ENCODE results near the gene USP4. TPM values are rescaled to one million over a fixed set of nuclear protein-coding genes. Genes with fewer than 3 reads are reported as not detected.
A peak's percentile ranks its signal among the peaks of the same experiment; 100 is the strongest.
"Not testable (repeated sequence)": the region's sequence is repeated elsewhere in the genome, so short reads cannot be mapped to it uniquely, and the experiment has no call there.

USP4 gene
- total RNA-seq, 1 donor from 2014 or later = 55.0 TPM

DNA sequence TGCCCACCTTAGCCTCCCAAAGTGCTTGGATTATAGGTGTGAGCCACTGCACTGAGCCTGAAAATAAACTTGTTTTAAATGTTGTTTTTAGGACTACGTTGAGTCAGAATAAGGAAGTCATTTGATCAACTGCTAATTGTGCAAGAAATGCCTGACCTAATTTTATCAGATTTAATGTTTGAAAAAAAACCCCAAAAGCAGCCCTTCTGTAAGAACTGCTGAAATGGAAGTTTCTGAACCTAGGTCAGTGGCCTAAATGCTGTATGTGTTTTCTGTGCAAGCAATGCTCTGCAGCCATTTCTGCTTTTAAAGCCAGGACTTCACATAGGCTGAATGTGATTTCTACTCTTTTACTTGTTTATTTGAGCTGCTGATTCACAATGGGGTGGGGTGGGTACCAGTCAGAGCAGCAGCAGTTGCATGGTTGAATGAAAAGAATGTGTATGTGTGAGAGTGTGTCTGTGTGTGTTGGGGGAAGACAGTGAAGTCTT, 11.7 kb upstream of the USP4 start:
- no peaks in the 10 kb centered on the region for H3K9me3 Mint-ChIP-seq (ENCODE audit: unreplicated experiment)
- H3K36me3 Mint-ChIP-seq (ENCODE audit: low read depth, unreplicated experiment) = peaks cover 11% of the 10 kb centered on the region
- no peak overlapping the region for H3K27ac Mint-ChIP-seq (ENCODE audit: unreplicated experiment)
- peaks cover 13% of the 10 kb centered on the region for H3K27me3 Mint-ChIP-seq (ENCODE audit: unreplicated experiment)
- peak overlapping the region; percentile 11 for H3K4me3 Mint-ChIP-seq (ENCODE audit: unreplicated experiment)
- TF ChIP-seq, protein P1, sequence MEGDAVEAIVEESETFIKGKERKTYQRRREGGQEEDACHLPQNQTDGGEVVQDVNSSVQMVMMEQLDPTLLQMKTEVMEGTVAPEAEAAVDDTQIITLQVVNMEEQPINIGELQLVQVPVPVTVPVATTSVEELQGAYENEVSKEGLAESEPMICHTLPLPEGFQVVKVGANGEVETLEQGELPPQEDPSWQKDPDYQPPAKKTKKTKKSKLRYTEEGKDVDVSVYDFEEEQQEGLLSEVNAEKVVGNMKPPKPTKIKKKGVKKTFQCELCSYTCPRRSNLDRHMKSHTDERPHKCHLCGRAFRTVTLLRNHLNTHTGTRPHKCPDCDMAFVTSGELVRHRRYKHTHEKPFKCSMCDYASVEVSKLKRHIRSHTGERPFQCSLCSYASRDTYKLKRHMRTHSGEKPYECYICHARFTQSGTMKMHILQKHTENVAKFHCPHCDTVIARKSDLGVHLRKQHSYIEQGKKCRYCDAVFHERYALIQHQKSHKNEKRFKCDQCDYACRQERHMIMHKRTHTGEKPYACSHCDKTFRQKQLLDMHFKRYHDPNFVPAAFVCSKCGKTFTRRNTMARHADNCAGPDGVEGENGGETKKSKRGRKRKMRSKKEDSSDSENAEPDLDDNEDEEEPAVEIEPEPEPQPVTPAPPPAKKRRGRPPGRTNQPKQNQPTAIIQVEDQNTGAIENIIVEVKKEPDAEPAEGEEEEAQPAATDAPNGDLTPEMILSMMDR (IDR thresholded peaks at IDR 0.05; ENCODE audit: unreplicated experiment) = no peak
- H3K4me1 Mint-ChIP-seq (ENCODE audit: unreplicated experiment) = peaks cover 40% of the 10 kb centered on the region
- no peak for DNase-seq (ENCODE audit: low spot score)

DNA sequence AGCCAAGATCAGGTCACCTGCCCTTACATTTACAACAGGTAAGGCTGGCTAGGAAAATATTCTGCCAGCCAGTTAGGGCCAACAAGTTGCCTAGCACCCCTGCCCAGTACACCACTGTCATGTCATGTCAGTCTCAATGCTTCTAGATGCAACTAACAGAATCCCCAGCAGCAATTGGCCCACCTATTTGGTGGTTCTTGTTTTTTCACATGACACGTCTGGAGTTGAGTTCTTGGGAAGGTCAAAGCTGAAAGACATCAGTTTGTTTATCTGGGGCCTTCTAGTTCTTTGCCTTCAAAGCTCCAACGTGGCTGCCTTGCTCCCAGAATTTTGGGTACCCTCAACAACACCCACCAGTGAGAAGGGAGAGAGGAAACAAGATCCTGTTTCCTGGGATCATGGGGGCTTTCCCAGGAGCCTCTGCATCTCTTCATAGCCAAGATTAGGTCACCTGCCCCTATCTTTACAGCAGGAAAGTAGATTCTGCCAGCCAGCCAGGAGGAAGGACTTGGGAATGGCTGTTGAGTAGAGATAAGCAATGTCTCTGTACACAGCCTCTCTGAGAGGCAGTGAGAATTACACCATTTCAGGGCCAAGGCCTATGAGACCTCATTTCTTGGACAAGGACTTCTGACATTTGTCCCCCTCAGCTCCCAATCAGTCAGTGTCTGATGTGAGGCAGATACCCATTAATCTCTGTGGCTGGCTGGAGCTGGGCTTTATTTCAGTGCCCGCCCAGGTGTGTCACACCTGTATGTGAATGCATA, 9.7 kb upstream of the USP4 start:
- peak overlapping the region; percentile 75 for H3K27ac Mint-ChIP-seq (ENCODE audit: unreplicated experiment)
- H3K4me3 Mint-ChIP-seq (ENCODE audit: unreplicated experiment) = no peak overlapping the region
- peaks cover 8% of the 10 kb centered on the region for H3K27me3 Mint-ChIP-seq (ENCODE audit: unreplicated experiment)
- TF ChIP-seq, protein P1 (IDR thresholded peaks at IDR 0.05; ENCODE audit: unreplicated experiment) = no peak
- no peaks in the 10 kb centered on the region for H3K9me3 Mint-ChIP-seq (ENCODE audit: unreplicated experiment)
- H3K4me1 Mint-ChIP-seq (ENCODE audit: unreplicated experiment) = peaks cover 40% of the 10 kb centered on the region
- no peak for DNase-seq (ENCODE audit: low spot score)
- peaks cover 5% of the 10 kb centered on the region for H3K36me3 Mint-ChIP-seq (ENCODE audit: low read depth, unreplicated experiment)

DNA sequence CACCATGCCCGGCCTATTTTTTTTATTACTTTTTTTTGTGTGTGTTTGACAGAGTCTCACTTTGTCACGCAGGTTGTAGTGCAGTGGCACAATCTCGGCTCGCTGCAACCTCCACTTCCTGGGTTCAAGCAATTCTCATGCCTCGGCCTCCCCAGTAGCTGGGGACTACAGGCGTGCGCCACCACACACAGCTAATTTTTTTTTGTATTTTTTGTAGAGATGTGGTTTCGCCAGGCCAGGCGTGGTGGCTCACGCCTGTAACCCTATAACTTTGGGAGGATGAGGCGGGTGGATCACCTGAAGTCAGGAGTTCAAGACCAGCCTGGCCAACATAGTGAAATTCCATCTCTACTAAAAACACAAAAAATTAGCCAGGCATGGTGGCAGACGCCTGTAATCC, 8.5 kb upstream of the USP4 start:
- H3K36me3 Mint-ChIP-seq (ENCODE audit: low read depth, unreplicated experiment); H3K9me3 Mint-ChIP-seq (ENCODE audit: unreplicated experiment); H3K4me3 Mint-ChIP-seq (ENCODE audit: unreplicated experiment); H3K27me3 Mint-ChIP-seq (ENCODE audit: unreplicated experiment); H3K27ac Mint-ChIP-seq (ENCODE audit: unreplicated experiment); DNase-seq (ENCODE audit: low spot score): not testable (repeated sequence)
- H3K4me1 Mint-ChIP-seq (ENCODE audit: unreplicated experiment) = peaks cover 40% of the 10 kb centered on the region

DNA sequence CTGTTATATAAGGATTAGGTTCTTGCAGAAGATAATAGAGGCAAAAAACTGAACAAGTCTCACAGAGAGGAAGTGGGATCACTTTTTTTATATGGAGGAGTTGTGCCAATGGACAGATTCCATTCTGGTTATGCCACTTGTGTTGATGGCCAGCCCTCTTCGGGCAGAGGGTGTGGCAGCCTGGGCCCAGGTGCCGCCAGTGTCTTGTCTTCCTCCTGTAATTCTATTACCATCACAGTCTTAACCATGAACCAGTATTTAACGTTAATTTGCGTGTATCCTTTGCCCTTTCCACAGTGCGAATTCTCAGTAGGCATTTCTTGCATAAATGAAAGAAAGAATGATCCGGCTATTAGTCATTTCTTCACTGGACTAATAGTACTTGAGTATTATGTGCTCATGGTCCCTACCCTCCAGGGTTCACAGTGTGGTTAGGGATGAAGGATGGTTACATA, 7.0 kb upstream of the USP4 start:
- peaks cover 32% of the 10 kb centered on the region for H3K4me1 Mint-ChIP-seq (ENCODE audit: unreplicated experiment)
- H3K4me3 Mint-ChIP-seq (ENCODE audit: unreplicated experiment) = no peak overlapping the region
- TF ChIP-seq, protein P1 (IDR thresholded peaks at IDR 0.05; ENCODE audit: unreplicated experiment) = no peak
- peaks cover 1% of the 10 kb centered on the region for H3K27me3 Mint-ChIP-seq (ENCODE audit: unreplicated experiment)
- H3K27ac Mint-ChIP-seq (ENCODE audit: unreplicated experiment) = no peak overlapping the region
- DNase-seq (ENCODE audit: low spot score) = no peak
- H3K9me3 Mint-ChIP-seq (ENCODE audit: unreplicated experiment) = no peaks in the 10 kb centered on the region
- no peaks in the 10 kb centered on the region for H3K36me3 Mint-ChIP-seq (ENCODE audit: low read depth, unreplicated experiment)

DNA sequence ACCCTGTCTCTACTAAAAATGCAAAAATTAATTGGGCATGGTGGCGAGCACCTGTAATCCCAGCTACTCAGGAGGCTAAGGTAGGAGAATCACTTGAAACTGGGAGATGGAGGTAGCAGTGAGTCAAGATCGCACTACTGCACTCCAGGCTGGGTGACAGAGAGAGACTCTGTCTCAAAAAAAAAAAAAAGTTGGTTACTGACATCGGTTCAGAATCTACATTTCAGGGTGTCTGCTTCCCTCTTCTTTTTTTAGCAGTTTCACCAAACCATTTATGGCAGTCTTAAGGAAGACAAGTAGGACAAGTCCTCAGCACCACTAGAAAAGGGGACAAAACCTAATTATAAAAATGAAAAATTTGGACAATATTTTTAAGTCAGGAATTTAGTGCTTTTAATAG, 3.3 kb upstream of the USP4 start:
- Mint-ChIP-seq H3K27ac (ENCODE audit: unreplicated experiment) (no peak overlapping the region), H3K4me3 (ENCODE audit: unreplicated experiment) (no peak overlapping the region), H3K36me3 (ENCODE audit: low read depth, unreplicated experiment) (no peaks in the 10 kb centered on the region), H3K9me3 (ENCODE audit: unreplicated experiment) (no peaks in the 10 kb centered on the region), H3K4me1 (ENCODE audit: unreplicated experiment) (peaks cover 29% of the 10 kb centered on the region), H3K27me3 (ENCODE audit: unreplicated experiment) (peaks cover 3% of the 10 kb centered on the region)
- TF ChIP-seq, protein P1 (IDR thresholded peaks at IDR 0.05; ENCODE audit: unreplicated experiment) = no peak
- DNase-seq (ENCODE audit: low spot score) = no peak
